Stimulated activated CD4-positive, alpha-beta T cell treated with anti-CD3 and anti-CD28 coated beads, Interleukin-12 subunit alpha, Interleukin-12 subunit beta, amount 100 ng/mL, for 4 hours (primary cell): ENCODE measurements around the gene AQP12A.
"Not testable (repeated sequence)": the region's sequence is repeated elsewhere in the genome, so short reads cannot be mapped to it uniquely, and the experiment has no call there.

Experiments
- DNase-seq: peaks from one replicate; pipeline ENCODE4 v3.0.0-alpha.2; 2020

AQP12A gene, protein sequence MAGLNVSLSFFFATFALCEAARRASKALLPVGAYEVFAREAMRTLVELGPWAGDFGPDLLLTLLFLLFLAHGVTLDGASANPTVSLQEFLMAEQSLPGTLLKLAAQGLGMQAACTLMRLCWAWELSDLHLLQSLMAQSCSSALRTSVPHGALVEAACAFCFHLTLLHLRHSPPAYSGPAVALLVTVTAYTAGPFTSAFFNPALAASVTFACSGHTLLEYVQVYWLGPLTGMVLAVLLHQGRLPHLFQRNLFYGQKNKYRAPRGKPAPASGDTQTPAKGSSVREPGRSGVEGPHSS

GRCh38 chr2:240691631-240692420, at the start of gene AQP12A:
Gene AQP12A, plus strand, starts transcription at chr2:240691866. Its CDS starts 48 bp downstream, at chr2:240691914.
- DNase-seq: not testable (repeated sequence)

GRCh38 chr2:240642061-240642805, 49.4 kb upstream of the AQP12A start:
- no peak for DNase-seq

- DNase-seq: no peak
Measured at GRCh38 chr2:240642806-240643092, 48.9 kb upstream of the AQP12A start.

DNA sequence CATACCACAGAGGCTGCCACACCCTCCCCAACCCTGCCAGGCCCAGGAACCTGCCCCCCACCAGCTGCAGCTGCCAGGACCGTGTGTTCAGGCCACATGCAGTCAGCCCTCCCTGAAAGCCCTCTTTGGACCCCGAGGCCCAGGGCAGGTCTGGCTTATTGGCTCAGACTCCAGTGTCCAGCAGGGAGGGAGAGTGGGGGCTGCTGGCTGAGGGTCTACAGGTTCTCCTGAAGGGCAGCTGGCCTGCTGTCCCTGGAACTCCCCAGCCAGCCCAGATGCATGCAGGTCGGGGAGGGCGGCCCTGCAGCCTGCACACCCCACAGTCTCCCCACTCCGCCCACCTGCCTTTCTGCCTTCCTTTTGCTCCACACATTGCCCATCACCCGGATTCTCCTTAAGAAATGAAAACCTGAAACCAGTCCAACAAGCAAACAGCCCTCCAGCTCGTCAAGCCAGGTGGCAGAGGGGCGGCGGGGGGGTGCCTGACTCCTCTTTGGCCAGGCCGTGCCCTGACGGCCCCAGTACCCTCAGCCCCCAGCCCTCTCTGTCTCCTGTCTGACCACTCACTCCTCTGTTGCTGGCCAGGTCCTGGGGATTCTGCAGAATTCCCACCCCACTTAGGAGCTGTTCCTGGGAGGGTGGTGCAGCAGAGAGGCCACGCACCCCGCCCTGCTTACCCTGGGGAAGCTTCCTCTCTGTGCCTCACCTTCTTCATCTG, 48.4 kb upstream of the AQP12A start:
- DNase-seq: no peak

- no peak for DNase-seq
Measured at GRCh38 chr2:240643811-240644150, 47.9 kb upstream of the AQP12A start.

GRCh38 chr2:240644171-240644651, 47.5 kb upstream of the AQP12A start:
- no peak for DNase-seq

- DNase-seq: no peak
Measured at GRCh38 chr2:240644859-240645301, 46.8 kb upstream of the AQP12A start.

DNA sequence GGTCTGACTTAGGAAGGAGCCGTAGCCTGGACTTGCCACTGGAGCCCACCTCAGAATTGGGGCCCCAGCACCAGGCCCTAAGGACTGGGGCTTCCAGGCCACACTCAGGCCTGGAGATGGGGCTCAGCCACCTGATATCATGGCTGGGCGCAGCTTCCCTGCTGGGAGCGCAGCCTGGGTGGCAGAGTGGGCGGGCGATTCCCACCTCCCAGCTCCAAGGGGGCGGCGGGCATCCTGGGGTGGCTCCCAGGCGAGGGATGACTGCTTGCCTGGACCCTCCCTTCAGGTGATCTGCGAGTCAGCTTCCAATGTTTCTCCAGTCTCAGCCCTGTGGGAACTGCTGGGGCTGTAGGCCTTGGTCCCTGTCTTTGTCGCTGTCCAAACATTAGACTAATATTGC, 46.3 kb upstream of the AQP12A start:
- no peak for DNase-seq

GRCh38 chr2:240645801-240646175, 45.9 kb upstream of the AQP12A start:
- no peak for DNase-seq

DNA sequence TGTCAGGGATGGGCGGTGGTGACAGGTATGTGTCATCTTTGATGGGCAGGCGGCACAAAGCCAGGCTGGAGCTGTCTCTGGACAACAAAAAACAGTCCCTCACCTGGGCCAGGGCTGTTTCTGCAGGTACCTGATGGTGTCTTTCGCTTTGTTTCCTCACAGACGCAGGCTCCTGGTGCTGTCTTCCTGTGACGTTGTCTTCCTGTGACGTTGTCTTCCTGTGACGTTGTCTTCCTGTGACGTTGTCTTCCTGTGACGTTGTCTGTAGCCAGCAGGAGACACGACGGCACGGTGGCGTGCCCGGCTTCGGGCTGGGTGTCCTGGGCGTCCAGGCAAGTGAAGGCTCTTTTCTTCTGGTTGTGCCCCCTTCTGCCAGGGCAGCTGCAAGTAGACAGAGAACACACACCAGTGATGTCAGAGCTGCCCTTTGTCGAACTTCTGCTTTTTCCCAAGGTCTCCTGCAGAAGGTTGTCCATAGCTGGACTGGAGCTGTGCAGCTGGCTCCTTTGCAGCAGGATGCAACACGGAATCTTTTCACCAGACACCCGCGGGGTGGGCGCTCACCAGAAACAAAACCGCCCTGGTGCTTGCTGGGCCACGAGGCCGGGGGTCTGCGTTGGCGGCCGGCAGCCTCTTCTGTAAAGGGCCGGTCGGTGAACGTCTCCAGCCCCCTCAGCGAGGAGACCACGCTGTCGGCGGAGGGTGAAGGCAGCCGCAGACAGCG, 45.3 kb upstream of the AQP12A start:
- DNase-seq: no peak

- DNase-seq: no peak
Measured at GRCh38 chr2:240646900-240647502, 44.7 kb upstream of the AQP12A start.

- DNase-seq: no peak
Measured at GRCh38 chr2:240647503-240648154, 44.0 kb upstream of the AQP12A start.

DNA sequence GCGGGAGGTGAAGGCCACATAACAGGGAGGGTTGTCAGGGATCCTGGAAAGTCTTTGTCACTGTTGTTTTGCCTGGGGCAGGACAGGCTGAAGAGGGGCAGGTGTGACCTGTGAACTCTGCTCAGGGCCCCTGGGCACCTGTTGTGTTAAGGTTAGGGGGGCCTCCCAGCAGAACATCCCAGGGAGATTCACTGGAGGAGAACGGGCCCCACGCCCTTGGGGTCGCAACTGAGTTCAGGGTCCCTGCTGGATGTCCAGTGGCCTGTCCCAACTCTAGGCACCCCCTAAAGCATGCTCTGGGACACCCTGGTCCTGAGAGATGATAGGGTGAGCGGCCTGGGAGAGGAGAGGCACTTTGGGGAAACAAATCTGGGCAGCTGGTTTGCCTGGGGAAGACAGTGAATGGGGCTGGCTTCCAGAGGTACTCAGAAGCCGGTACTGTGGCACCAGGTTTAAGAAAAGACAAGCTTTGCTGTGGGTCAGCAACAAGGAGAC, 43.5 kb upstream of the AQP12A start:
- no peak for DNase-seq

DNA sequence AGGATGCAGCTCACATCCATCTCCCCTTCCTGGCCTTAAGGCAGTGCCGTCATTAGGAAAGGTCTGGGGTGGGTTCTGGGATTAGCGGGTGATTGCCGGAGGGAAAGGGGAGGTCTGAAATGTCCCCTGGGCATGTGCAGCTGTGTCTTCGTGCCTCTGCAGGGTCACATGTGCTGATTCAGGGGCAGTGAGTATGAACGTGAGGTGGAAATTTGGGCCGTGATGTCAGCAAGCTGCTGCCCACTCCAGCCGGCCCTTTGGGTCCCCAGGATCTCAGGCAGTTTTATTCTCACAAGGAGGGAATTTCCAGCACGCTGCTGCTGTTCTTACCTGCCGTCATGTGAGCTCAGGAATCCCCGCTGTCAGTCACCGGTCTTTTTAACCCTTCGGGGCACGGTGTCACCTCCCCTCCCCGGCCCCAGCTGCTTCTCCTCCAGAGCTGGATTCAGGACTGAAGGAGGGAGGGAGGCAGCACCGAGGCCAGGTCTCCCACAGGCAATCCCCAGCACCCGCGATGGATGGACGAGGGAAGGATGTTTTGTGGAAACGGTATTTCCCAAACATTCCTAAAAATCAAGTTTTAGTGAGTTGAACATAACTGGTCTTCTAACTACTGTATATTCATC, 42.9 kb upstream of the AQP12A start:
- DNase-seq: no peak

DNA sequence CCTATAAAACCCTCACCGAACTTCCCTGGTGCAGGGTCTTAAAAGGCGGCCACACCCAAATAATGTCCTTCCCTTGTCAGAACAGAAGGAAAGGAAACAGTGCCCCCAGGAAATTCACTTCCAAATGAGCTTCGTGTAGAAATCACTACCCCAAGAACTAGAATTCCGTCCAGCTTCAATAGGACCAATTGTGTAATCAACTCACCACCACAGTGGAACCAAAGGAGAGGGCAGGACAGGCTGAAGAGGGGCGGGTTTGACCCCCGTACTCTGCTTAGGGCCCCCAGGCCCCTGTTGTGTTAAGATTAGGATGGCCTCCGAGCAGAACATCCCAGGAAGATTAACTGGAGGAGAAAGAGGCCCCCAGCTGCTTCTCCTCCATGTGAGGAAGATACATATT, 42.3 kb upstream of the AQP12A start:
- no peak for DNase-seq

DNA sequence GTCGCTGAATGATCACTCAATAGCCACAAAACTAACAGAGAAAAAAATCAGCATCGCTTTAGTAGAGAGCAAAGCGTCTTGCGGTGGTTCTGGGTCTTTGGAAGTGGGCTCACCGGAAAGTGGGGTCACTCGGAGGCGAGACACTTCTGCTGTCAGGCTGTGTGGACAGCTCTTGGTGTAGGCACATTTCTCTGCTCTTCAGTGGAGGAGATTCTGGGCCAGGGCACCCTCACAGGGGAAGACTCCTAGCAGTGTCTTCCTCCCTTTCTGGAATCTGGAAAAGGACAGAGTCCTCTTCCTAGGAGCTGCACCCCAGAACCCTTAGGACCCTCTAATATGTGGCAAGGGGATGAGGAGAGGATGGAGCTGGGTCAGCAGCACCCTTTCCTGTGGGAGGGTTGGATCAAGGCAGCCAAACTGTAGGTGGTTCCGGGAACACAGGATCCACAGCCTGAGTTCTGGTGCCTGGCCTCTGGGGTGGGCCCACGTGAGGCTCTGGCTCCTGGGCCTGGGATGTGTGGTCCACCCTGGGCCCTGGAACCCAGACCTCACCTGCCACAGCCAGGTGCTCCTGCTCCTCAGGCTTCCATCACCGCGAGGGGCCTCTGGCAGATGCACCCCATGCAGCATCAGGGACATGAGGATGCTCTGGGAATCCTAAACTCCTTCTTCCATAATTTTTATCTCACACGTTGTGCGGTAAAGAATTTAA, 41.3 kb upstream of the AQP12A start:
- DNase-seq: no peak

- no peak for DNase-seq
Measured at GRCh38 chr2:240651185-240651584, 40.5 kb upstream of the AQP12A start.

DNA sequence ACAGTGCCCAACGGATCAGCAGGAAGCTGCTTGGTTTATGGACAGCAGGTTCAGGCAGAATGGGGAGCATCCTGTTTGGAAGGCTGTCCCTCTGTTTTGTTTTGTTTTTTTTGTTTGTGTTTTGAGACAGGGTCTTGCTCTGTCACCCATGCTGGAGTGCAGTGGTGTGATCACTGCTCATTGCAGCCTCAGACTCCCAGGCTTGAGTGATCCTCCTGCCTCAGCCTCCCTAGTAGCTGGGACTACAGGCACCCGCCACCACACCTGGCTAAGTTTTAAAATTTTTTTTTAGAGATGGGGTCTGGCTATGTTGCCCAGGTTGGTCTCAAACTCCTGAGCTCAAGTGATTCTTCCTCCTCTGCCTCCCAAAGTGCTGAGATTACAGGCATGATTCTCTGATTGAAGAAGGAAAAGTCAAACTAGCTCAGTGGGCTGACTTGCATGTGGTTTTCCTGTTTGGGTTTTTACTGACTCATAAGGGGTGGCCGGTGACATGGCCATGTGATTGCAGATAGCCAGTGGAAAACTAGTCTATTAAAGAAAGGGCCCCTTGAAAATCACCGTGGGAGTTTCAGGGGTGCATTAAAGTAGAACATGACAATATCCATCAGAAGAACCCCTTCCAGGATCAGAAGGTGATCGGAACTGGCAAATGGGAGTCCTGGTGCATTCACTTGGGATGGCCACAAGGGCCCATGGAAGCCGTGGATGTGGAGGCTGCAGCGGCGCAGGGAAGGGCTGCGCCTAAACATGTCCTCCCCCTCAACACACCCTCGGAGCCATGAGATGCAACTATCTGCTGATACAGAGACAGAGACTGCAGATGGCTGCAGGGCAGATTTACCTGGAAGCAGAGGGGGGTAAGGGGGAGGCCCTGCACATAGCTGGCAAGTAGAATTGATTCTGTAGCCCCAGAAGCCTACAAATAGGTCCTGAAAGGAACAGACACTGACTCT, 35.5 kb upstream of the AQP12A start:
- DNase-seq: no peak

DNA sequence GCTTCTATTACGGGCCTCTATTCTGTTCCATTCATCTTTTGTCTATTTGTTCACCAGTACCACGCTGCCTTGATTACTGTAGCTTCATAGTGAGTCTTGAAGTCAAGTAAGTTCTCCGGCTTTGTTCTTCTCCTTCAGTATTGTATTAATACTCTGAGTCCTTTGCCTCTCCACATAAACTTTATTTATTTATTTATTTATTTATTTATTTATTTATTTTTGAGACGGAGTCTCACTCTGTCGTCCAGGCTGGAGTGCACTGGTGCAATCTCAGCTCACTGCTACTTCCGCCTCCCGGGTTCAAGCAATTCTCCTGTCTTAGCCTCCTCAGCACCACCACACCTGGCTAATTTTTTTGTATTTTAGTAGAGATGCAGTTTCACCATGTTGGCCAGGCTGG, 31.8 kb upstream of the AQP12A start:
- not testable (repeated sequence) for DNase-seq
